ENCODE results near the gene ZNF557.

The ZNF557 gene

GRCh38 chr19:7104747-7105447 lies 35.4 kb downstream of the ZNF557 start:
- Mint-ChIP-seq H3K4me3 (no peak overlapping the region), H3K36me3 (ENCODE audit: low read depth) (no peaks in the 10 kb centered on the region)

GRCh38 chr19:7106711-7107657 lies 37.5 kb downstream of the ZNF557 start:
- peaks cover 3% of the 10 kb centered on the region for H3K9me3 Mint-ChIP-seq
- H3K4me3 Mint-ChIP-seq, result no peak overlapping the region
- H3K36me3 Mint-ChIP-seq (ENCODE audit: low read depth), result no peaks in the 10 kb centered on the region
- peaks cover 4% of the 10 kb centered on the region for H3K4me1 Mint-ChIP-seq
- no peaks in the 10 kb centered on the region for H3K27me3 Mint-ChIP-seq (ENCODE audit: low read depth)
- no peak overlapping the region for H3K27ac Mint-ChIP-seq
- no peak for TF ChIP-seq CTCF (IDR thresholded peaks at IDR 0.05; ENCODE audit: unreplicated experiment in 3 of 3)

More at GRCh38 chr19:7104747-7105447, 35.4 kb downstream of the ZNF557 start:
- no peak for TF ChIP-seq CTCF (IDR thresholded peaks at IDR 0.05; ENCODE audit: unreplicated experiment in 3 of 3)
- Mint-ChIP-seq H3K9me3 (peaks cover 3% of the 10 kb centered on the region), H3K27ac (no peak overlapping the region), H3K27me3 (ENCODE audit: low read depth) (no peaks in the 10 kb centered on the region), H3K4me1 (peaks cover 4% of the 10 kb centered on the region)

GRCh38 chr19:7109678-7110289 lies 40.3 kb downstream of the ZNF557 start:
- TF ChIP-seq CTCF (IDR thresholded peaks at IDR 0.05; ENCODE audit: unreplicated experiment in 3 of 3), result no peak
- Mint-ChIP-seq H3K4me3 (no peak overlapping the region), H3K36me3 (ENCODE audit: low read depth) (peaks cover 13% of the 10 kb centered on the region), H3K9me3 (peaks cover 16% of the 10 kb centered on the region), H3K27ac (no peak overlapping the region), H3K4me1 (no peaks in the 10 kb centered on the region), H3K27me3 (ENCODE audit: low read depth) (no peaks in the 10 kb centered on the region)

- Mint-ChIP-seq H3K36me3 (ENCODE audit: low read depth) (peaks cover 38% of the 10 kb centered on the region), H3K9me3 (peaks cover 16% of the 10 kb centered on the region), H3K27ac (no peak overlapping the region), H3K4me1 (no peaks in the 10 kb centered on the region), H3K27me3 (ENCODE audit: low read depth) (no peaks in the 10 kb centered on the region), H3K4me3 (no peak overlapping the region)
- no peak for TF ChIP-seq CTCF (IDR thresholded peaks at IDR 0.05; ENCODE audit: unreplicated experiment in 3 of 3)
These were observed 43.2 kb downstream of the ZNF557 start for GRCh38 chr19:7112675-7113074.

- H3K4me1 Mint-ChIP-seq, result no peaks in the 10 kb centered on the region
- H3K4me3 Mint-ChIP-seq, result no peak overlapping the region
- H3K36me3 Mint-ChIP-seq (ENCODE audit: low read depth), result peaks cover 38% of the 10 kb centered on the region
- peaks cover 16% of the 10 kb centered on the region for H3K9me3 Mint-ChIP-seq
- H3K27me3 Mint-ChIP-seq (ENCODE audit: low read depth), result no peaks in the 10 kb centered on the region
- no peak for TF ChIP-seq CTCF (IDR thresholded peaks at IDR 0.05; ENCODE audit: unreplicated experiment in 3 of 3)
- no peak overlapping the region for H3K27ac Mint-ChIP-seq
These were observed 43.7 kb downstream of the ZNF557 start for GRCh38 chr19:7113233-7113632.

All from nephron (organoid).